OCI-LY3 (cell line): ENCODE results near the gene ADGRG6.

Experiments
- H2AFZ ChIP-seq: fragments of 200-600, 300-600 bp; shearing (Covaris generic); 2 replicates; pipeline ENCODE4 v1.6.0; 2014; ENCODE audit warnings: antibody characterized with exemption, low read depth, low read length
- H3K27ac ChIP-seq: fragments of 200-600, 300-600 bp; sonication (generic); 2 replicates; pipeline ENCODE4 v1.5.1; 2014; ENCODE audit warnings: mild to moderate bottlenecking, low read length, moderate library complexity, mixed read lengths
- H3K27me3 ChIP-seq: fragments of 200-600, 300-600 bp; sonication (generic); 2 replicates; pipeline ENCODE4 v1.6.1; 2014; ENCODE audit warnings: low read depth, low read length, mixed read lengths
- H3K36me3 ChIP-seq: fragments of 200-600, 300-600 bp; sonication (generic); replicated peaks from 2 replicates; pipeline ENCODE3; 2014; ENCODE audit warnings: low read depth, low read length, mixed read lengths
- H3K4me1 ChIP-seq: fragments of 300-600, 200-600 bp; sonication (generic); 2 replicates; pipeline ENCODE4 v1.6.1; 2014; ENCODE audit warnings: low read length, mixed read lengths
- H3K4me2 ChIP-seq: fragments of 200-600, 300-600 bp; sonication (generic); 2 replicates; pipeline ENCODE4 v1.6.1; 2014; ENCODE audit warnings: low read length, mixed read lengths
- H3K4me3 ChIP-seq: fragments of 300-600, 200-600 bp; sonication (generic); 2 replicates; pipeline ENCODE4 v1.5.1; 2014; ENCODE audit warnings: antibody characterized with exemption, mild to moderate bottlenecking, low read length, moderate library complexity
- H3K79me2 ChIP-seq: fragments of 300-600, 200-600 bp; shearing (Covaris generic); 2 replicates; pipeline ENCODE4 v1.6.1; 2014; ENCODE audit warnings: mild to moderate bottlenecking, low read length, mixed read lengths
- H3K9ac ChIP-seq: fragments of 300-600, 200-600 bp; shearing (Covaris generic); 2 replicates; pipeline ENCODE4 v1.6.0; 2014; ENCODE audit warnings: mild to moderate bottlenecking, low read length, moderate library complexity
- H3K9me3 ChIP-seq: fragments of 200-600, 300-600 bp; shearing (Covaris generic); 2 replicates; pipeline ENCODE4 v1.6.1; 2014; ENCODE audit warnings: low read length, mixed read lengths; ENCODE audit not compliant: insufficient read depth
- H4K20me1 ChIP-seq: fragments of 200-600, 300-600 bp; sonication (generic); 2 replicates; pipeline ENCODE4 v1.6.1; 2016; ENCODE audit warnings: low read length, mixed read lengths; ENCODE audit not compliant: insufficient read depth
- CTCF ChIP-seq: fragments of 200-600, 300-600 bp; sonication (generic); IDR thresholded peaks from 2 replicates; pipeline ENCODE4 v1.5.1; 2014; ENCODE audit warnings: antibody characterized with exemption, low read length, low read depth
- EZH2phosphoT487 ChIP-seq: fragments of 200-600 bp; shearing (Covaris generic); IDR thresholded peaks from 2 replicates; pipeline ENCODE4 v1.6.1; 2018; ENCODE audit warnings: antibody characterized with exemption, mixed run types, low read depth

The ADGRG6 gene

GRCh38 chr6:142377497-142377848 is 75.7 kb downstream of the ADGRG6 start:
- H3K4me1 ChIP-seq, result peaks cover 6% of the 10 kb centered on the region
- no peak overlapping the region for H3K4me2 ChIP-seq
- no peaks in the 10 kb centered on the region for H3K9me3 ChIP-seq
- no peaks in the 10 kb centered on the region for H3K36me3 ChIP-seq
- TF ChIP-seq EZH2phosphoT487 (no peak), CTCF (no peak)
- H3K79me2 ChIP-seq, result no peaks in the 10 kb centered on the region
- no peaks in the 10 kb centered on the region for H4K20me1 ChIP-seq
- no peak overlapping the region for H3K9ac ChIP-seq
- no peak overlapping the region for H3K4me3 ChIP-seq
- no peak overlapping the region for H3K27ac ChIP-seq
- no peak overlapping the region for H2AFZ ChIP-seq
- no peaks in the 10 kb centered on the region for H3K27me3 ChIP-seq

GRCh38 chr6:142378138-142378875 is 76.5 kb downstream of the ADGRG6 start:
- no peaks in the 10 kb centered on the region for H3K36me3 ChIP-seq
- H3K27me3 ChIP-seq, result no peaks in the 10 kb centered on the region
- no peaks in the 10 kb centered on the region for H4K20me1 ChIP-seq
- H3K79me2 ChIP-seq, result no peaks in the 10 kb centered on the region
- peak overlapping the region; percentile 46; the same call in 1 of the 2 replicates for H2AFZ ChIP-seq
- H3K9me3 ChIP-seq, result no peaks in the 10 kb centered on the region
- H3K27ac ChIP-seq, result no peak overlapping the region
- H3K4me2 ChIP-seq, result peak overlapping the region; percentile 34
- H3K4me1 ChIP-seq, result peaks cover 6% of the 10 kb centered on the region
- TF ChIP-seq EZH2phosphoT487 (no peak), CTCF (no peak)
- H3K4me3 ChIP-seq, result no peak overlapping the region
- H3K9ac ChIP-seq, result no peak overlapping the region

- H3K4me1 ChIP-seq, result peaks cover 6% of the 10 kb centered on the region
- no peaks in the 10 kb centered on the region for H3K9me3 ChIP-seq
- H4K20me1 ChIP-seq, result no peaks in the 10 kb centered on the region
- no peaks in the 10 kb centered on the region for H3K79me2 ChIP-seq
- no peak for TF ChIP-seq EZH2phosphoT487
- no peak for TF ChIP-seq CTCF
- H3K27me3 ChIP-seq, result no peaks in the 10 kb centered on the region
- no peak overlapping the region for H3K4me3 ChIP-seq
- H3K36me3 ChIP-seq, result no peaks in the 10 kb centered on the region
- no peak overlapping the region for H3K4me2 ChIP-seq
- no peak overlapping the region for H2AFZ ChIP-seq
- no peak overlapping the region for H3K27ac ChIP-seq
- no peak overlapping the region for H3K9ac ChIP-seq
Observed at GRCh38 chr6:142380626-142381025, 78.8 kb downstream of the ADGRG6 start.

- no peak for TF ChIP-seq CTCF
- no peak for TF ChIP-seq EZH2phosphoT487
- no peaks in the 10 kb centered on the region for H4K20me1 ChIP-seq
- no peak overlapping the region for H2AFZ ChIP-seq
- no peaks in the 10 kb centered on the region for H3K27me3 ChIP-seq
- no peaks in the 10 kb centered on the region for H3K9me3 ChIP-seq
- no peak overlapping the region for H3K4me3 ChIP-seq
- H3K9ac ChIP-seq, result no peak overlapping the region
- H3K4me2 ChIP-seq, result no peak overlapping the region
- no peaks in the 10 kb centered on the region for H3K79me2 ChIP-seq
- H3K4me1 ChIP-seq, result peaks cover 6% of the 10 kb centered on the region
- H3K36me3 ChIP-seq, result no peaks in the 10 kb centered on the region
- H3K27ac ChIP-seq, result no peak overlapping the region
Observed at GRCh38 chr6:142381181-142381580, 79.4 kb downstream of the ADGRG6 start.
